HepG2 (cell line): Measurements from ENCODE around the gene PKIB.

Source experiments
- GABPA ChIP-seq, 2 experiments: IDR thresholded peaks; 2 replicates each; pipeline ENCODE4 v1.6.1; 2011 to 2016; ENCODE audit warnings: low read depth in 2 of 2, low read length in 1 of 2, missing biosample characterization in 1 of 2, missing genetic modification characterization in 1 of 2
- GABPB1 ChIP-seq: IDR thresholded peaks from 2 replicates; pipeline ENCODE4 v1.6.1; 2016; ENCODE audit warnings: mild to moderate bottlenecking, missing genetic modification reagents, moderate library complexity, missing compliant biosample characterization
- GATAD2A ChIP-seq: IDR thresholded peaks from 2 replicates; pipeline ENCODE4 v1.6.1; 2016
- SMC3 ChIP-seq: IDR thresholded peaks from 2 replicates; pipeline ENCODE4 v1.6.1; 2011; ENCODE audit warnings: low read length, improper control_type of control experiment
- ZNF629 ChIP-seq: sonication (generic); formaldehyde crosslinking; conservative IDR thresholded peaks from 2 replicates; pipeline ENCODE4 v1.5.0; 2020; ENCODE audit warnings: missing genetic modification reagents
- TF ChIP-seq, protein P1 (sequence below): sonication (generic); formaldehyde crosslinking; IDR thresholded peaks from 2 replicates; pipeline ENCODE4 v1.4.0; 2020; ENCODE audit warnings: missing genetic modification reagents; ENCODE audit errors: not compliant biosample characterization
- TF ChIP-seq, protein P2 (sequence below), 2 experiments: sonication (generic) in 1 of 2; formaldehyde crosslinking in 1 of 2; IDR thresholded peaks; 2 replicates each; pipeline versions ENCODE4 v1.6.1 to v1.9.0; 2014 to 2022; ENCODE audit warnings: antibody characterized with exemption in 1 of 2, borderline replicate concordance in 1 of 2, inconsistent platforms in 1 of 2, low read depth in 1 of 2, missing genetic modification reagents in 1 of 2
- TF ChIP-seq, protein P3 (sequence below), 2 experiments: sonication (generic) in 1 of 2; formaldehyde crosslinking in 1 of 2; IDR thresholded peaks; 2 replicates each; pipeline versions ENCODE4 v1.5.1 to v1.6.1; 2011 to 2020; ENCODE audit warnings: borderline replicate concordance in 1 of 2, low read depth in 1 of 2, low read length in 1 of 2, mild to moderate bottlenecking in 1 of 2, missing genetic modification reagents in 1 of 2, moderate library complexity in 1 of 2
- TF ChIP-seq, protein P4 (sequence below), 2 experiments: fragments of 450-650 bp in 1 of 2; sonication (generic) in 1 of 2; formaldehyde crosslinking in 1 of 2; IDR thresholded peaks; 2 replicates each; pipeline versions ENCODE4 v1.6.1 to v1.8.0; 2016 to 2022; ENCODE audit warnings: antibody characterized with exemption in 1 of 2, mild to moderate bottlenecking in 1 of 2, missing genetic modification reagents in 1 of 2

DNA sequence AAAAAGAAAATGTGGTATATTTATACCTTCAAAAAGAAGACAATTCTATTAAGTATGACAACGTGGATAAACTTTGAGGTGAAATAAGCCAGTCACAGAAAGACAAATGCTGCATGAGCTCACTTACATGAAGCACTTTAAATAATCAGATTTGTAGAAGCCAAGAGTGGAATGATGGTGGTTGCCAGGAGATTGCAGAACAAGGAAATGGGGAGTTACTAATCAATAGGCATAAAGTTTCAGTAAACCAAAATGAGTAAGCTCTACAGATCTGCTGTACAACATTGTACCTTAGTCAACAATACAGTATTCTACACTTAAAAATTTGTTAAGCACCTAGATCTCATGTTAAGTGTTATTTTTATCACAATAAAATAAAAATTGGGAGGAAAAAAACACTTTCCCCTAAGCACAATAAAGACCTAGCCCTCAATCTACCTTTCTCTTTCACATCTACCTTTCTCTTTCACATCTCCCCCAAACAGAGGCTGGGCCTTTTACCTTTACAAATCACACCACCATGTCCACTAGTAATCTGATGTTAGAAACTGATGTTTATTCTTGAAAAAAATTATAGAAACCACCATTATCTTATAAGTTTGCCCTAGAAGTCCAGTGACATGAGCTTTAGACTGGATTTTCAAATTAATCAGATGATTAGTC is 73.9 kb downstream of the PKIB start:
- TF ChIP-seq GABPA (IDR thresholded peaks at IDR 0.05; ENCODE audit: low read depth, low read length) (no peak), GABPA (CRISPR knock-in tag; IDR thresholded peaks at IDR 0.05; ENCODE audit: low read depth) (no peak), GATAD2A (no peak), ZNF629 (CRISPR knock-in tag) (no peak), SMC3 (no peak), GABPB1 (no peak)
- TF ChIP-seq, protein P1, sequence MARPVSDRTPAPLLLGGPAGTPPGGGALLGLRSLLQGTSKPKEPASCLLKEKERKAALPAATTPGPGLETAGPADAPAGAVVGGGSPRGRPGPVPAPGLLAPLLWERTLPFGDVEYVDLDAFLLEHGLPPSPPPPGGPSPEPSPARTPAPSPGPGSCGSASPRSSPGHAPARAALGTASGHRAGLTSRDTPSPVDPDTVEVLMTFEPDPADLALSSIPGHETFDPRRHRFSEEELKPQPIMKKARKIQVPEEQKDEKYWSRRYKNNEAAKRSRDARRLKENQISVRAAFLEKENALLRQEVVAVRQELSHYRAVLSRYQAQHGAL (CRISPR knock-in tag), result no peak
- TF ChIP-seq, protein P2, sequence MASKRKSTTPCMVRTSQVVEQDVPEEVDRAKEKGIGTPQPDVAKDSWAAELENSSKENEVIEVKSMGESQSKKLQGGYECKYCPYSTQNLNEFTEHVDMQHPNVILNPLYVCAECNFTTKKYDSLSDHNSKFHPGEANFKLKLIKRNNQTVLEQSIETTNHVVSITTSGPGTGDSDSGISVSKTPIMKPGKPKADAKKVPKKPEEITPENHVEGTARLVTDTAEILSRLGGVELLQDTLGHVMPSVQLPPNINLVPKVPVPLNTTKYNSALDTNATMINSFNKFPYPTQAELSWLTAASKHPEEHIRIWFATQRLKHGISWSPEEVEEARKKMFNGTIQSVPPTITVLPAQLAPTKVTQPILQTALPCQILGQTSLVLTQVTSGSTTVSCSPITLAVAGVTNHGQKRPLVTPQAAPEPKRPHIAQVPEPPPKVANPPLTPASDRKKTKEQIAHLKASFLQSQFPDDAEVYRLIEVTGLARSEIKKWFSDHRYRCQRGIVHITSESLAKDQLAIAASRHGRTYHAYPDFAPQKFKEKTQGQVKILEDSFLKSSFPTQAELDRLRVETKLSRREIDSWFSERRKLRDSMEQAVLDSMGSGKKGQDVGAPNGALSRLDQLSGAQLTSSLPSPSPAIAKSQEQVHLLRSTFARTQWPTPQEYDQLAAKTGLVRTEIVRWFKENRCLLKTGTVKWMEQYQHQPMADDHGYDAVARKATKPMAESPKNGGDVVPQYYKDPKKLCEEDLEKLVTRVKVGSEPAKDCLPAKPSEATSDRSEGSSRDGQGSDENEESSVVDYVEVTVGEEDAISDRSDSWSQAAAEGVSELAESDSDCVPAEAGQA (IDR thresholded peaks at IDR 0.05; ENCODE audit: low read depth), result no peak
- TF ChIP-seq, protein P2 (CRISPR knock-in tag; IDR thresholded peaks at IDR 0.05; ENCODE audit: borderline replicate concordance), result no peak
- TF ChIP-seq, protein P3, sequence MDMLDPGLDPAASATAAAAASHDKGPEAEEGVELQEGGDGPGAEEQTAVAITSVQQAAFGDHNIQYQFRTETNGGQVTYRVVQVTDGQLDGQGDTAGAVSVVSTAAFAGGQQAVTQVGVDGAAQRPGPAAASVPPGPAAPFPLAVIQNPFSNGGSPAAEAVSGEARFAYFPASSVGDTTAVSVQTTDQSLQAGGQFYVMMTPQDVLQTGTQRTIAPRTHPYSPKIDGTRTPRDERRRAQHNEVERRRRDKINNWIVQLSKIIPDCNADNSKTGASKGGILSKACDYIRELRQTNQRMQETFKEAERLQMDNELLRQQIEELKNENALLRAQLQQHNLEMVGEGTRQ (IDR thresholded peaks at IDR 0.05; ENCODE audit: low read depth, low read length), result no peak
- TF ChIP-seq, protein P3 (CRISPR knock-in tag; IDR thresholded peaks at IDR 0.05; ENCODE audit: borderline replicate concordance), result no peak
- TF ChIP-seq, protein P4, sequence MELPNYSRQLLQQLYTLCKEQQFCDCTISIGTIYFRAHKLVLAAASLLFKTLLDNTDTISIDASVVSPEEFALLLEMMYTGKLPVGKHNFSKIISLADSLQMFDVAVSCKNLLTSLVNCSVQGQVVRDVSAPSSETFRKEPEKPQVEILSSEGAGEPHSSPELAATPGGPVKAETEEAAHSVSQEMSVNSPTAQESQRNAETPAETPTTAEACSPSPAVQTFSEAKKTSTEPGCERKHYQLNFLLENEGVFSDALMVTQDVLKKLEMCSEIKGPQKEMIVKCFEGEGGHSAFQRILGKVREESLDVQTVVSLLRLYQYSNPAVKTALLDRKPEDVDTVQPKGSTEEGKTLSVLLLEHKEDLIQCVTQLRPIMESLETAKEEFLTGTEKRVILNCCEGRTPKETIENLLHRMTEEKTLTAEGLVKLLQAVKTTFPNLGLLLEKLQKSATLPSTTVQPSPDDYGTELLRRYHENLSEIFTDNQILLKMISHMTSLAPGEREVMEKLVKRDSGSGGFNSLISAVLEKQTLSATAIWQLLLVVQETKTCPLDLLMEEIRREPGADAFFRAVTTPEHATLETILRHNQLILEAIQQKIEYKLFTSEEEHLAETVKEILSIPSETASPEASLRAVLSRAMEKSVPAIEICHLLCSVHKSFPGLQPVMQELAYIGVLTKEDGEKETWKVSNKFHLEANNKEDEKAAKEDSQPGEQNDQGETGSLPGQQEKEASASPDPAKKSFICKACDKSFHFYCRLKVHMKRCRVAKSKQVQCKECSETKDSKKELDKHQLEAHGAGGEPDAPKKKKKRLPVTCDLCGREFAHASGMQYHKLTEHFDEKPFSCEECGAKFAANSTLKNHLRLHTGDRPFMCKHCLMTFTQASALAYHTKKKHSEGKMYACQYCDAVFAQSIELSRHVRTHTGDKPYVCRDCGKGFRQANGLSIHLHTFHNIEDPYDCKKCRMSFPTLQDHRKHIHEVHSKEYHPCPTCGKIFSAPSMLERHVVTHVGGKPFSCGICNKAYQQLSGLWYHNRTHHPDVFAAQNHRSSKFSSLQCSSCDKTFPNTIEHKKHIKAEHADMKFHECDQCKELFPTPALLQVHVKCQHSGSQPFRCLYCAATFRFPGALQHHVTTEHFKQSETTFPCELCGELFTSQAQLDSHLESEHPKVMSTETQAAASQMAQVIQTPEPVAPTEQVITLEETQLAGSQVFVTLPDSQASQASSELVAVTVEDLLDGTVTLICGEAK (IDR thresholded peaks at IDR 0.05), result no peak
- TF ChIP-seq, protein P4 (CRISPR knock-in tag; IDR thresholded peaks at IDR 0.05), result no peak
